Fibroblast of the conjunctiva (primary cell): ENCODE data around the gene COPG2.
"Not testable (repeated sequence)": the region's sequence is repeated elsewhere in the genome, so short reads cannot be mapped to it uniquely, and the experiment has no call there.

ENCODE experiments used
- DNase-seq: peaks from one replicate; pipeline ENCODE4 v3.0.0-alpha.2; 2010; ENCODE audit warnings: low read depth

Gene COPG2

DNA sequence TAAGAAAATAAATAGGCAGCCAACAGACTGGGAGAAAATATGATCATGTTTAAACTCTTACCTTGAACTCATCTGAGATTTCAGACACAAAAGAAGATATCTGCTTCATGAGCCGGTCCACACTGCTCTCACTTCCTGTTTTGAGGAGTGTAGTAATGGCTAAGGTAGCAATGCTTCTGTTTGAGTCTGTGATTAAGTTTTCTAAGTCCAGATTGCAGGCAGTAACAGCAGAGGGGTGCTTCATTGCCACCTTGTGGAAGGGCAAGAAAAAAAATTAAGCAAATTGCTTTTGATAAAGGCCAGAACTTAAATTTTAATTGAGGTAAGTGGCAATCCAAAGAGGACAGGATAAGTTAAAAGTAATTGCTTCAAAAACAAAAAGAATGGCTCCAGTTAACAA lies 107.6 kb downstream of the COPG2 start:
- DNase-seq, result peak; percentile 8

DNA sequence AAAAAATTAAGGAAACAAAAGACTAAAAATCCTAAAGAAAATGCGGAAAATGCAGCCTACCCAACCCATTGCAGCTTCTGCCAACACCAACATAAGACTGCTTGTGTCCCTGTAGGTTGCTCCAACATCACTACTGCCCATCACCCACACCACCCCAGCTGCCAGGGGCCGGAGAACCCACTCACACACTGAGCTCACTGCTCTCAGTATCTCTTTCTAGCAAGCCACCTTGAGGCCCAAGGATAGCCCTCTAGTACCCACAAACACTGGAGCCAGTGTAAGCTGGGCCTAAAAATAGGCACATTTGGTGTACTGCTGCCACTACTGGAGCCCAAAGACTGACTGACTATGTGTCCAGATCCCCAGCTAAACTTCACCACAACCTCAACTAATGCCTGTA lies 109.4 kb downstream of the COPG2 start:
- DNase-seq, result no peak

DNA sequence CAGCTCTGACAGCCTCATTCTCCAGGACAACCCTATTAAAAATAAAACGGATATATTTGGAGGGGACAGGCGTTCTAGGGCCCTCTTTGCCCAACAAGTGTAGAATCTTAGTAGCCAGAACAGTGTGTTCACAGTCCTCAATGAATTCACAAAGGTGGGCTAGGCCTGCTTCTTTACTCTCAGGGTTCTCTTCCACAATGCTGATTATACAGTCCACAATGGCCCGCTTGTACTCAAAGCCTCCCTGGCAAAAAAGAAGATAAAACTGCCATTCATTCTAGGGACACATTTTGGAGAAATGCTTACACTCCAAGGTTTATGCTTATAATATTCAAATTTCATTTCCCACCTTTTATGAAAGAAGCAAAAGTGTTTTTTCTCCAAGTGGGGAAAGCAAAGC lies 114.1 kb downstream of the COPG2 start:
- no peak for DNase-seq

DNA sequence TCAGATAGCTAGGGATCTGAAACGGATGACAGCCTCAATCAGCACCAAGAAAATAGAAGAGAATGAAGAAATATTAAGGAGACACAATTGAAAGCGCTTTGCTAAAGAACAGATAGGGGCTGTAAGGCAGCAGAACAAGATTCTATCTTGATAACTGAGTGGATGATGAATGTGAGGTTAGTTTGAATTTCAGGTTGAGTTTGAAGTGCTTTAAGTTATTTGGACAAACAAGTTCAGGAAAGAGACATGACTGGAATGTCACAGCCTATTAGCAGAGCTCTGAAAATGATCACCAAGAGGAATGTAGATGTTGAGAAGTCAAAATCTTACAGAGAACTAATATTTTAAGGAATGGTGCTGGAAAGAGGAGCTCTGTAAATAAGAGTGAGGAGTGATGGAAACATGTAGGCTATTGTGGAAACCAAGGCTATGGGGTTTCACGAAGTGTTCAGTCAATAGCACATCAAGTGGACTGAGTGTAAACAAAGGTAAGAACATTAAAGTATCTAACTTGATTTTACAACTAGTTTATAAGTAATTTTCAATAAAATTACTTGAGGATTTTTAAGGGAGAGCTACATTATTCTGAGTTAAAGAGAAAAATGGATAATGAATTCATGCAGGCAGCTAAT lies 115.0 kb downstream of the COPG2 start:
- DNase-seq, result no peak

DNA sequence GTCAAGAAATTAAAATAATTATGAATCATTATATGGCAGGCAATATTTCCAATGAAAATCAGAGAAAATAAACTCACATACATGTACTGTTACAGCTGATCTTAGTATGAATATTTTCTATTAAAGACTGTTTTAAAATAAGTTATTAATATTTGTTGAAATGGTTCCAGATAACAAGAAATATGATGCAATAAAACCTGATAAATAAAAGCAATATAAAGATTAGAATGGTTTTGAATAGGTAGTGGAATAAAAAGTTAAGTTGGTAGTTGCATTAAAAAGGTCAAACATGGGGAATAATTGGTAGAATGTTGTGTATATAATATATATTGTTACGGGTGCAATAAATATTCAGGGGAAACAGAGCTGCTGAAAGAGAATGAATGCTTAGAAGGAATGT lies 124.2 kb downstream of the COPG2 start:
- no peak for DNase-seq

DNA sequence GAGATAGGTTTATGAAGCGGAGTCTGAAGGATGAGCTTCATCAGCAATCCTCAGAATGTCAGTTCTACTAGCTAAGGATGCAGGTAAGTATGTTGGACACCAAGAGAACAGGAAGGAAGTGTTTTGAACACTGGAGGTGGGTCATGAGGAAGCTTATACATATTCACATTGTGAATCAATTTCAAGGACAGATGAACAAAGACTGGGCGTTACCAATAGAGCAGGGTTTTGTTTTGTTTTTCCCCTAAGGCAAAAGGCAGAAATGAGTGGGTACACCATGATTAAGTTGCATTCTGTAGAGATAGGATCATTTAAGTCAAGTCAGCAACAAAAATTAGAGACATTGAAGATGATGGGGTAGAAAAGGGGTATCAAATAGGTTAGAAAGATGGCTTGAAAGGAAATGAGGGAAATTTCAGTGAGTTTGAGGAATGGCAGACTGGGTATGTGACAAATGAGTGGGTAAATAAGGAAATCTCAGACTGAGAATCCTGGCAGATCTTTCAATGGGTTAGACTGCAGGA lies 125.0 kb downstream of the COPG2 start:
- DNase-seq, result no peak

DNA sequence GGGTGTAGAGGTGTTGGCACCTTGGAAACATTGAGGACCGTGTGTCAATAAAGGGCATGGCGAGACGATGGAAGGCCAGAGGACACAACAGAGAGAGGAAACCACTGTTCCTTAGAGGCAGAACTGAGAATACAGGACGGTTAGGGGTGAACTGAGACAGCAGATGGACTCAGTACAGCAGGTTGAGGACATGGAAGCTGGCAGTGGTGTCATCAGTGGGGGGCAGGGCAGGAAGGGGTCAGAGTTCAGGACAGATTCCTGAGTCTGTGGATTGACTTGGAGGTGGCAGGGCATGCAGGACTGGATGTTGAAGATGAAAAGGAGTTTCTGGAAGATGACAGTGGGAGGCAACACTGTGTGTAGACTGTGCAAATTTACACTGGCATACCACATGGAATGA lies 126.3 kb downstream of the COPG2 start:
- DNase-seq, result not testable (repeated sequence)

DNA sequence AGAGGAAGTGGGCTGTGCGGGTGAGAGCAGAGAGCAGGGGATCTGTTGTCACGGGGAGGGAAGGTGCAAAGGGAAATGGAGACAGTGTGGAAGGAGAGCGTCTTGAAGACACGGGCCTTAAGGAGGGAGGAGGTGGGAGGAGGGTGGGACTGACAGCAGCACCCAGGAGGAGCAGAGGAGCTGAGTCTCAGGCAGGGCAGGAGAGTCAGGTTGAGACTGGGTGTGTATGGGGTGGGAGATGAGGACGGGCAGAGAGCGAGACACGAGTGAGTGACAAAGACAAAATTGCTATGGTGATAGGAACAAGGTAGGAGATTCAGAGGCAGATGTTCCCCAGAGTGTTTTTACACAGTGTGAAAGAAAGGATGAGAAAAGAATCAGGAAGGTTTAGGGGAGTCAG lies 127.3 kb downstream of the COPG2 start:
- DNase-seq, result not testable (repeated sequence)

DNA sequence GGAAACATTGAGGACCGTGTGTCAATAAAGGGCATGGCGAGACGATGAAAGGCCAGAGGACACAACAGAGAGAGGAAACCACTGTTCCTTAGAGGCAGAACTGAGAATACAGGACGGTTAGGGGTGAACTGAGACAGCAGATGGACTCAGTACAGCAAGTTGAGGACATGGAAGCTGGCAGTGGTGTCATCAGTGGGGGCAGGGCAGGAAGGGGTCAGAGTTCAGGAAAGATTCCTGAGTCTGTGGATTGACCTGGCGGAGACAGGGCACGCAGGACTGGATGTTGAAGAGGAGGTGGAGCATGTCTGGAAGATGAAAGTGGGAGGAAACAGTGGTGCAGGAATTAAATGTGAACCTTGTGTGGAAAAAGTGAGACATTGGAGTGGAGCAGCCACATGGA lies 130.7 kb downstream of the COPG2 start:
- DNase-seq, result not testable (repeated sequence)

DNA sequence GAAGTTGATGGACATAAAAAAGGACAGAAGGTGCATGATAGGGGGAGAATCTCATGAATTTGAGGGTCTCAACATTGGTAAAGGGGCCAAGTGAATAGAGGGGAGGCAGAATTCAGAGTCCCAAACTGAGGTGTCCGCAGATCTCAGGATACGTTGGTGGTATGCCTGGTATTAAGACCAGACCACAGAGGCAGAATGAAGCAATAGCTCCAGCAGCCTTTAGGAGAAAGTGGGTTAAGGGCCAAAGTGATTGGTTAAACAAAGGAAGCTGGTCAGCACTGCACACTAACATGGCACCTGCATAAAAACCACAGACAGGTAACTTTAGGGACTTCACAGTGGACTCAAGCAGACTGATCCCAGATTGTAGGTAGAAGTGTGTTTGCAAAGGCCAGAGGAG lies 139.1 kb downstream of the COPG2 start:
- no peak for DNase-seq

DNA sequence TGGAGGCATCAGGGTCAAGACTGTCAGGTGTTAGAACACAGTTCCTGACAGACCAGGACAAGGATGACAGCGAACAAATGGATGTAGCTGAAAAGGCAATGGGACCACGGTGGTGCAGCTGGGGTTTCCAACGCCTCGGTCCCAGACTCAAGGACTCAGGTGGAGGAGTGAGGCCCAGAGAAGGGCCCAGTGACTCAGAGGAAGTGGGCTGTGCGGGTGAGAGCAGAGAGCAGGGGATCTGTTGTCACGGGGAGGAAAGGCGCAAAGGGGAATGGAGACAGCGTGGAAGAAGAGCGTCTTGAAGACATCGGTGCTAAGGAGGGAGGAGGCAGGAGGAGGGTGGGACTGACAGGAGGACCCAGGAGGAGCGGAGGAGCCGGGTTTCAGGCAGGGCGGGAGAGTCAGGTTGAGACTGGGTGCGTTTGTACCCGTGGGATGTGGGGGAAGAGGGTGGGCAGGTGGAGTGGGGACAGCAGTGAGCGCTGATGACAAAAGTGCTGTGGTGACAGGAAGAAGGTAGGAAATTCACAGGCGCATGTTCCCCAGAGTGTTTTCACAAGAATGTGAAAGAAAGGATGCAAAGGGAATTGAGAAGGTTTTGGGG lies 140.7 kb downstream of the COPG2 start:
- not testable (repeated sequence) for DNase-seq

DNA sequence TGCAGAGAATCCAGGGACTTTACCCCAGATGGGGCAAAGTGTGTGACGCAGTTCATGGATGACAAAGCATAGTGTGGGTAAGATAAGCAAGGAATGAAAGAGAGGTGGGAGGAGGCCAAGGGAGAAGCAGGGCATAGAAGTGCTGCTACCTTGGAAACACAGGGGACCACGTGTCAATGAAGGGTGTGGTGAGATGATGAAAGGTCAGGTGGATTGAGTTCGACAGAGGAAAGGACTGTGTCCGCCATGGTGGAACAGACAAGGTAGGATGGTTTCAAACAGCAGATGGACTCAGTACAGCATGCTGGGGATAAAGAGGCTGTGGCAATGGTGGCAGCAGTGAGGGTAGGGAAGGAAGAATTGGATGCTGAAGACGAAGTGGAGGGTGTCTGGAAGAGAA lies 143.9 kb downstream of the COPG2 start:
- DNase-seq, result no peak

DNA sequence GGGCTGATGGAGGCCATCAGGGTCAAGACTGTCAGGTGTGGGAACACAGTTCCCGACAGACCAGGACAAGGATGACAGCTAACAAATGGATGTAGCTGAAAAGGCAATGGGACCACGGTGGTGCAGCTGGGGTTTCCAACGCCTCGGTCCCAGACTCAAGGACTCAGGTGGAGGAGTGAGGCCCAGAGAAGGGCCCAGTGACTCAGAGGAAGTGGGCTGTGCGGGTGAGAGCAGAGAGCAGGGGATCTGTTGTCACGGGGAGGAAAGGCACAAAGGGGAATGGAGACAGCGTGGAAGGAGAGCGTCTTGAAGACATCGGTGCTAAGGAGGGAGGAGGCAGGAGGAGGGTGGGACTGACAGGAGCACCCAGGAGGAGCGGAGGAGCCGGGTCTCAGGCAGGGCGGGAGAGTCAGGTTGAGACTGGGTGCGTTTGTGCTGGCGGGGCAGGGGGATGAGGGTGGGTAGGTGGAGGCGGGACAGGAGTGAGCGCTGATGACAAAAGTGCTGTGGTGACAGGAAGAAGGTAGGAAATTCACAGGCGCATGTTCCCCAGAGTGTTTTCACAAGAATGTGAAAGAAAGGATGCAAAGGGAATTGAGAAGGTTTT lies 144.9 kb downstream of the COPG2 start:
- DNase-seq, result not testable (repeated sequence)

DNA sequence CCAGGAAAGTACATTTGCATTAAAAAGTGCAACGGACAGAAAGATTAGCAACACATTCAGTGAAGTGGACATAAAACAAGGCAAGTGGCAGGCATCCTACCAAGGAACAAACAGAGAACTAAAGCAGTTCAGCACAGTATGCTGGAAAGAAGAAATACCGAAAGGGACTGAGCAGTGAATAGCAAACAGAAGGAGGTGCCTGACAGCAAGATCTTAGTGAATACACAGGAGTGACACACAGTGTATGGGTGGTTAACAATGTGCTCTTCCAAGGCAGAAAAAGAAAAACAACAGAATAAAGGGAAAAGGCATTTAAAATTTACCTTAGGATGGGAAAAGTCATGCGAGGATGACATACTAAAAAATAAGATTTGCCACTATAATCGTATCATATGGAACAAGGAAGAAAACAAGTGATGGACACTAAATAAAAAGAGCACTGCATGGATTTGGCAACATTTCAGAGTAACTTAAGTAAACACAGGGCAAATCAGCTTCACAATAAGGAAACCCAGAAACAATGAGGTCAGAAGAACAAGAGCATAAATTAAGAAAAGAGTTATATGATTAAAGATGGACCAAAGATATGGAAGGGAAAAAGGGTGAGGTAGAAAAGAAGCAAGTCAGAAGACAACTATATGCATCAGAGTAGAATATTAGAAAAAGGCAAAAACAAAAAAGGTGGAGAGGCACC lies 147.1 kb downstream of the COPG2 start:
- DNase-seq, result no peak

DNA sequence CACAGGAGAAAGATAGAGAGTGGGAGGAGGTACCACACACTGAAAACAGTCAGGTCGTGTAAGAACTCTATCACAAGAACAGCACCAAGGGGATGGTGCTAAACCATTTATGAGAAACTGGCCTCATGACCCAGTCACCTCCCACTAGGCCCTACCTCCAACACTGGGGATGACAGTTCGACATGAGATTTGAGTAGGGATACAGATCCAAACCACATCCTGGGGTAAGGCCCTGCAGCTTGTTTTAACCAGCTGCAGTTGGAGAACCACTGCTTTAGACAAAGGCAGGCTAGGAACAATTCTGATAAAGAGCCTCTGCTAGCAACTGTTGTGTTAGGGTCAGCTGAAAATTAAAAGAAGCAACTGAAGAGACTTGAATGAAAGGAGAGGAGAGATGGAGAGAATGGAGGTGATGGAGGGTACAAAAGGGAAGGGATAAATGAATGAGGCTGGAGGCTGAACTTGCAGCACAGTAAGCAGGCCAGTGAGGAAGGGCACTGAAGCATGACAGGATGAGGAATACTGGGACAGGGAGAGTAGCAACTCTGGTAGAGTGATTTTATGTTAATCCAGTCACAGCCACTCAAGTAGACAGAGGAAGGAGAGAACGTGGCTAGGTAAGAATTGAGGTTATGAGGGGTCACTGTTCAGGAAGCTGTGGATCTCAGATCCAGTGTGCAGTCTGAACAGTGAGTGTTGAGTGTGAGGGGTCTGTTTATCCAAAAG lies 153.1 kb downstream of the COPG2 start:
- DNase-seq, result no peak

DNA sequence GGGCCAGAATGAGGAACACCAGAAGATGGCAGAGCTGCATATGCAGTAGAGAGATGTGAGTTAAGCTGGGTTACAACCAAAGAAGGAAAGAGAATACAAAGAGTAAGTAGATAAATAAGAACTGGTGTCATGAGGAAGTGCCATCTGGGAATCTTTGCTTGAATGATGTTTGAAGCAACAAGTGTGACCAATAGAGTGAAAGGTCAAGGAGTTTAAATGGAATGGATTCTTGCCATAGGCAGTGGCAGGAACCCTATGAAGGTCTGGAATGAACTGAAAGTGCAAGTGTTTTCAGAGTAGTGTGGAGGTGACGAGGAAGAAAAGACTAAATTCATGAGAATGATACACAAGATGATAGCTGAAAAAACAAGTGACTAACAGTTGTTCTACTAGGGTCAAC lies 155.1 kb downstream of the COPG2 start:
- no peak for DNase-seq

DNA sequence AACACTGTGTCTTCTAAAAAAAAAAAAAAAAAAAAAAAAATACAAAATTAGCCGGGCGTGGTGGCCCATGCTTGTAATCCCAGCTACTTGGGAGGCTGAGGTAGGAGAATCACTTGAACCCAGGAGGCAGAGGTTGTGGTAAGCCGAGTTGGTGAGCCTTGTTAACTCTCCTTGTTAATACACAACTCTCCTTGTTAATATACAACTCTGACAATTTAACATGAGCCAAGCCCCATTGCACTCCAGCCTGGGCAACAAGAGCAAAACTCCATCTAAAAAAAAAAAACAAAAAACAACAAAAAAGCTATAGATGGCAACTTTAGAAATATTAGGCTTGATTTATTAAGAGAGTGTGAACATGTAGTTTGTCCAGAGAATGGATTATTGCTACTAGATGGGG lies 156.5 kb downstream of the COPG2 start:
- not testable (repeated sequence) for DNase-seq

DNA sequence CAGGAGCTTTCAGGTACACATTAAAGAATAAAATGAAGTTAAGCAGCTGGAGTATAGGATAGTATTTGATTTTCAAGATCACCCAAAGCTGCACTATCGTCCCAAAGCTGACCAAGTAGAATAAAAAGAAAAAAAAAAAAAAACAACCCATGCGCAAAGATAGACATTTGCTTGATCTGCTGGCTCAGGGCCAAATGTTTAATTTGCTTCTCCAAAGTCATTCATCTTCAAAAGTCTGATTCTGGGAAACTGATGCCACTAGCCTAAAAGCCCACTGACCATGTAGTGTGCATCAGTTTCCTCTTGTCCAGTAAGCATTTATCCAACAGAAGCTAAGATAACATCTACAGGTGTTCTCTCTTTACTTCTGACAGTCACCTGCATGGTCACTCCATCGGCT lies 162.2 kb downstream of the COPG2 start:
- no peak for DNase-seq

DNA sequence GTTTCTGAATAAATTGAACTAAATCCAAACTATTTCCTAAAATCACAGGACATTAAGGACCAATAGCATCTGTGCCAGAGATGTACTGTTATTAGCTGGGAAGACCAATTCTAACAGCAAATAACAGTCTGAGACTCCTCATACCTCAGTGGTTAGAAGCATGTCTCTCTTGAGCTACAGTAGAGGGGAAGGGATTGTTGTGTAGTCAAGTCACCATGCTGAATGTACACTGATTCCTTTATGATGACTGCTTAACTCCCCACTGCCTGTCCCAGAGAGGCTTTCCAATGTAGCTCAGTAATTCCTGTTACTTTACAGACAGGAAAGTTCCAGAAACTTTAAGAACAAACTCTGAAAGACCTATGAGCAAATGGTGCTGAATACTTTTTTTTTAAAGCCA lies 162.8 kb downstream of the COPG2 start:
- DNase-seq, result no peak

DNA sequence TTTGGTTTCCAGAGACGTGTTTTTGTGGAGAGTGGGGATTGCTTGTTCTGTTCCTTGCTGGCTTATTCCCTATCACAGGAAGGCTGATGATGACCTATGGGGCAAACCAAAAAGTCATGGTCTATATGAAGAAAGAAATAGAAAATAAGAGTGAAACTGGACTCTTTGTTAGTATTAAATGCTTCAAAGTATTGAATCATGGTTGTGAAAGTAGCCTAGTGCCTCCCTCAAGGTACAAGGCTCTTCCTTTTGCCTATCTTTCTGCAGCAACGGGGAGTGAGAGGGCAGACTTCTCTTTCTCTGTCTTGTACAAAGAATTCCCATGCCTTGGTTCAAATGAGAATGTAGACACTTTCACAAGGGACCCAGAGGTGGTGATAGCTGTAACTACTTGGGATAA lies 167.6 kb downstream of the COPG2 start:
- DNase-seq, result no peak

DNA sequence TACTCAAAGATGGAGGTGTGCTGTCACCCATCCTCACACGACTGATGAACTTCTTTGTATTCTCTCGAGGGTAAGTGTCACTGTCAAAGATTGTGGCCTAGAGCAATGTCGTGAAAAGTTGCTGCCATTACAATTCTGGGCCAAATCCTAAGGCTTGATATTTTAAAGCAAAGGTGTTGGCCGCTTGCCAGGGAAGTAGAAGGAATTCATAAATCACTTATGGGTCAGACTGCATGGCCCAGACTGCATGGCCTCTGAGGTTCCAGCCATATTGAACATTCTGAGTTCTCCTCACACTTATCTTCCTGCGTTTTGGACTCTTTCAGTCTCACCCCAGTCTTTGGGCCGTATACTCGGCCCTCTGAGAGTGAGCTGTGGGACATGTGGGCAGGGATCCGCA lies 168.1 kb downstream of the COPG2 start:
- no peak for DNase-seq

DNA sequence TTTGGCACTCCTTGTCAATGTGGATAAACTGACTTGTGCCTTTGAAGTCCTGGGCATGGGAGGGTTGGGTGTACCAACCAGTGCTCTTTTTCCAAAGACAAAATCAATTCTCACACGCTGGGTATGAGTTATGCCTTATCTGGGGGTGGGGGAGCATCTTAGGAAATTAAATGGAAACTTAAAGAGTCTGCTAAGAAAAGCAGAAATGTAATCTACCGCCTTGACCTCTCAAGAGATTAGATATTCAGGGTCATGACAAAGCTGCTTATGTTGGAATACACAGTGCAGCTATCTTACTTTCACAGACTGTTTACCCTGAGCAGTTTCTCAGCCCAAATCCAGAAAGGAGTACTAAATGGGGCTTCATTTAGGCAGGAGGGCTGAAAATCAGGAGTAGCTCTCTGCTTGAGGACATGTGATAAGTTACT lies 174.1 kb downstream of the COPG2 start:
- no peak for DNase-seq
